Effector memory CD8-positive, alpha-beta T cell (primary cell): Measurements from ENCODE around the gene ZFYVE16.
"Not testable (repeated sequence)": the region's sequence is repeated elsewhere in the genome, so short reads cannot be mapped to it uniquely, and the experiment has no call there.

Experiments
- ATAC-seq: fragments of 150-1000 bp; cut with Tn5 transposase; replicated peaks from 2 replicates; pipeline ENCODE4 v1.10.0; 2021; ENCODE audit warnings: mild to moderate bottlenecking, moderate library complexity
- DNase-seq, 3 experiments: peaks; one replicate each; pipeline ENCODE4 v3.0.0; 2021
- H3K27ac Mint-ChIP-seq, 2 donors: one replicate each; pipeline ENCODE4 v1.8.0; 2022; ENCODE audit warnings: mild to moderate bottlenecking in 2 of 2, mixed read lengths in 2 of 2, moderate library complexity in 2 of 2
- H3K27me3 Mint-ChIP-seq, 2 donors: one replicate each; pipeline ENCODE4 v1.8.0; 2022; ENCODE audit warnings: mixed read lengths in 2 of 2
- H3K36me3 Mint-ChIP-seq: one replicate; pipeline ENCODE4 v1.8.0; 2022; ENCODE audit warnings: mild to moderate bottlenecking, moderate library complexity, mixed read lengths; ENCODE audit not compliant: insufficient read depth
- H3K4me1 Mint-ChIP-seq, 2 donors: one replicate each; pipeline ENCODE4 v1.8.0; 2022; ENCODE audit warnings: low read depth in 2 of 2, mixed read lengths in 2 of 2
- H3K4me3 Mint-ChIP-seq, 2 donors: one replicate each; pipeline ENCODE4 v1.8.0; 2022; ENCODE audit warnings: mild to moderate bottlenecking in 2 of 2, mixed read lengths in 2 of 2, moderate library complexity in 2 of 2
- H3K9me3 Mint-ChIP-seq, 2 donors: one replicate each; pipeline ENCODE4 v1.8.0; 2022; ENCODE audit warnings: mixed read lengths in 2 of 2

Gene ZFYVE16

GRCh38 chr5:80438739-80439138, 30.9 kb downstream of the ZFYVE16 start:
- H3K4me3 Mint-ChIP-seq, result no peak overlapping the region
- H3K4me1 Mint-ChIP-seq, result no peaks in the 10 kb centered on the region
- no peak for ATAC-seq
- H3K36me3 Mint-ChIP-seq, result peaks cover 19% of the 10 kb centered on the region
- H3K27ac Mint-ChIP-seq, result no peak overlapping the region
- no peaks in the 10 kb centered on the region for H3K9me3 Mint-ChIP-seq
- no peaks in the 10 kb centered on the region for H3K27me3 Mint-ChIP-seq
- DNase-seq, result no peak

- Mint-ChIP-seq H3K36me3 (peaks cover 19% of the 10 kb centered on the region), H3K9me3 (no peaks in the 10 kb centered on the region), H3K27ac (no peak overlapping the region), H3K27me3 (no peaks in the 10 kb centered on the region), H3K4me3 (no peak overlapping the region), H3K4me1 (no peaks in the 10 kb centered on the region)
- DNase-seq (no peak), ATAC-seq (no peak)
Measured at GRCh38 chr5:80439213-80439612, 31.3 kb downstream of the ZFYVE16 start.

GRCh38 chr5:80442742-80443141, 34.9 kb downstream of the ZFYVE16 start:
- Mint-ChIP-seq H3K4me1 (no peaks in the 10 kb centered on the region), H3K36me3 (peaks cover 25% of the 10 kb centered on the region), H3K4me3 (no peak overlapping the region), H3K27me3 (no peaks in the 10 kb centered on the region), H3K9me3 (no peaks in the 10 kb centered on the region), H3K27ac (no peak overlapping the region)
- no peak for DNase-seq
- no peak for ATAC-seq

DNA sequence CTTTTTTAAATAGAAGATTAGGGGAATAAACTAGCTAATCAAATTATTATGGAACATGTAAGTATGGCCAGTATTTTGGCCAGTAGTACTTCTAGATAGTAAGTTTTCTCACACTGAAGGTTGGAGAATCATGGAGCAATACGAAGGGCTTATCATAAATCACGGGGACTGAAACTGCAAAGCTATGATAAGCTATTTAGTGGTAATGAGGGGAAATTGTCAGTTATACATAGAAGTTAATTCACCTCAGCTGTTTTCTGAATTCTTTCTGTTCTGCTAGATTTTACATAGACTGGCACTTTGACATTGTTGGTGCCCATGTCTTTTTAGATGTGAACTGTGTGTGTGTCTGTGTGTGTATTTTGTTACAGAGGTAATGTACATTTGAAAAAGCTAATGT, 45.5 kb downstream of the ZFYVE16 start:
- no peaks in the 10 kb centered on the region for H3K9me3 Mint-ChIP-seq
- ATAC-seq (no peak), DNase-seq (no peak)
- H3K4me1 Mint-ChIP-seq, result no peaks in the 10 kb centered on the region
- H3K27ac Mint-ChIP-seq, result no peak overlapping the region
- H3K36me3 Mint-ChIP-seq, result peaks cover 51% of the 10 kb centered on the region
- H3K4me3 Mint-ChIP-seq, result no peak overlapping the region
- no peaks in the 10 kb centered on the region for H3K27me3 Mint-ChIP-seq

DNA sequence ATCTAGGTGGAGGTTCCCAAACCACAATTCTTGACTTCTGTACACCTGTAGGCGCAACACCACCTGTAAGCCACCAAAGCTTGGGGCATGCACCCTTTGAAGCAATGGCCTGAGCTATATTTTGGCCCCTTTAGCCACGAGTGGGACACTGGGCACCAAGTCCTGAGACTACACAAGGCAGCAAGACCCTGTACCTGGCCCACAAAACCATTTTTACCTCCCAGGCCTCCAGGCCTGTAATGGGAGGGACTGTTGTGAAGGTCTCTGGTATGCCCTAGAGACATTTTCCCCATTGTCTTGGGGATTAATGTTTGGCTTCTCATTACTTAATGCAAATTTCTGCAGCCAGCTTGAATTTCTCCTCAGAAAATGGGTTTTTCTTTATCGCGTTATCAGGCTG, 55.4 kb downstream of the ZFYVE16 start:
- Mint-ChIP-seq H3K36me3 (peaks cover 30% of the 10 kb centered on the region), H3K4me1 (no peaks in the 10 kb centered on the region), H3K27me3 (no peaks in the 10 kb centered on the region), H3K4me3 (no peak overlapping the region), H3K27ac (no peak overlapping the region), H3K9me3 (peaks cover 0 to 6% of the 10 kb centered on the region in 2 donors)
- ATAC-seq (no peak), DNase-seq (no peak)

DNA sequence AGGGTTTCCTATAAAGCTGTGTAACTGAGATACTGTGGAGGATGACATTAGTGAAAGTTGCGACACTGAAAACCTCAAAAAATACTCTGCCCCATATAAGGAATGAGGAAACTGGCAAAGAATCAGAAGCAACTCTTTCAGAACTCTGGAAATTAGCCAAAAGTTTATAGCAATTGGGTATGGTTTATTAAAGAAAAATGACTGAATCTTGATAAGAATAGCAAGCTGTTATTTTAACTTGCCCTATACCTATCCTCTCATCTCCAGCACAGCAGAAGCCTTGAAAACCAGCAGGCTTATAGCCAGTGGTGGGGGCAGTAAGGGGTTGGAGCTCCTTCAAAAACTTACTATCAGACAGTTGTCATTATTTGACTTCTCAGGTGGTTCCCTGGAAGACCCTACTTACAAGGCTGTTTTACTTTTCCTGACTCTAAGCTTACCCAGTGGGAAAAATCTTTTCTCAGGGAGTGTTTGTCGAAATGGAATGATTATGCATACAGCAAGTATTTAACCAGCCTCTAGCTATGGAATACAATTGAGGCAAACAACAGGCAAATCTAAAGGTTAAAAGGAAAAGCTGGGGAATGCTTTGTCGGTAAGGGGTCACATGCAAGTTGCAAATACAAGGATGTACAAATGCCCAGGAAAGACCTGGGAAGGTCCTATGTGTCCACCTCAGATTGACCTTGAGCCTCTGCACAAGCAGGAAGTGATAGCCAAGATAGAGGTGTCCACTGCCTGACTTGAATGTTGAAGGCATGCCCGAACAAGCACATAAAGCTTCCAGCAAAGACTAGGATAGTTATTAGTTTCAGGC, 59.0 kb downstream of the ZFYVE16 start:
- DNase-seq, result no peak
- Mint-ChIP-seq H3K27me3 (no peaks in the 10 kb centered on the region), H3K36me3 (peaks cover 27% of the 10 kb centered on the region), H3K27ac (no peak overlapping the region), H3K9me3 (peaks cover 6 to 16% of the 10 kb centered on the region in 2 donors), H3K4me3 (no peak overlapping the region), H3K4me1 (no peaks in the 10 kb centered on the region)
- ATAC-seq, result no peak

DNA sequence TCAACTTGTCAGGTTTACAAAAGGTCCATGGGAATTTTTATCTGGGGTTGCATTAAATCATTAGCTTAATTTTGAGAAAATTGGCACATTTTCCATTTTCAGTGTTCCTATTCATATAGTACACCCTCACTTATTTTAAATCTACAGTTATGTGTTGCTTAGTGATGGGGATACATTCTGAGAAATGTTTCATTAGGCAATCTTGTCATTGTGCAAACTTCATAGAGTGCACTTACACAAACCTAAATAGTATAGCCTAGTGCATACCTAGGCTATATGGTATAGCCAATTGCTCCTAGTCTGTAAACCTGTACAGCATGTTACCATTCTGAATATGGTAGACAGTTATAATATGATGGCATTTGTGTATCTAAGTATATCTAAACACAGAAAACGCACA, 60.3 kb downstream of the ZFYVE16 start:
- Mint-ChIP-seq H3K4me3 (no peak overlapping the region), H3K27ac (no peak overlapping the region), H3K36me3 (peaks cover 27% of the 10 kb centered on the region), H3K9me3 (peaks cover 6 to 18% of the 10 kb centered on the region in 2 donors), H3K27me3 (no peaks in the 10 kb centered on the region), H3K4me1 (no peaks in the 10 kb centered on the region)
- no peak for ATAC-seq
- DNase-seq, result no peak

DNA sequence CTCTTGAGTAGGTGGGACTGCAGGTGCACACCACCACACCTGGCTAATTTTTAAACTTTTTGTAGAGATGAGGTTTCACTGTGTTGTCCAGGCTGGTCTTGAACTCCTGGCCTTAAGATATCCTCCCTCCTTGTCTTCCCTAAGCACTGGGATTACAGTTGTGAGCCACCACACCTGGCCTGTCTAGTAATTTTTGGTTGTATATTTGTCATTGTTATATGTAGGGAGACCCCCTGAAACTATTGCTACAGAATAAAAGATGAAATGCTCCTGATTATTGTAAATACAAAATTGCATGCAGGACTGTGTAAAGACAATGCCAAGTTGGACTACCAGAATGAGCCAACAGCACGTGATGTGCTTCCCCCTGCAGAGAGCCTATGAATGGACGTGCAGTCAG, 62.8 kb downstream of the ZFYVE16 start:
- not testable (repeated sequence) for H3K4me3 Mint-ChIP-seq, H3K27me3 Mint-ChIP-seq, ATAC-seq, DNase-seq, H3K4me1 Mint-ChIP-seq, H3K27ac Mint-ChIP-seq
- H3K36me3 Mint-ChIP-seq, result peaks cover 39% of the 10 kb centered on the region
- peaks cover 0 to 18% of the 10 kb centered on the region in 2 donors for H3K9me3 Mint-ChIP-seq

DNA sequence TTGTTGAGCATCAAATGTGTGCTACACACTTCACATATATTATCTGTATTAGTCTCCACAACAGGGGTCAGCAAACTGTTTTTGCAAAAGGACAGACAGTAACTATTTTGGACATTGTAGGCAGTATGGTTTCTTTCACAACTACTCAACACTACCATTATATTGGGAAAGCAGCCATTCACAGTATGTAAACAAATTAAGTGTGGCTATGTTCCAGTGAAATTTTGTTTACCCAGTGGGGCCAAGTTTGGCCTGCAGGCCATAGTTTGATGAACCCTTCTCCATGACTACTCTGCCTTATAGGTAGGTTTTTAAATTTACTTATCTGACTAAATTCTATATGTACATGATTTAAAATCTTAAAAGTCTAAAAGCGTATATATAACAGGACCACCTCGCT, 67.1 kb downstream of the ZFYVE16 start:
- Mint-ChIP-seq H3K27ac (no peak overlapping the region), H3K4me3 (no peak overlapping the region), H3K4me1 (no peaks in the 10 kb centered on the region), H3K9me3 (peaks cover 0 to 9% of the 10 kb centered on the region in 2 donors), H3K36me3 (peaks cover 31% of the 10 kb centered on the region), H3K27me3 (no peaks in the 10 kb centered on the region)
- DNase-seq (no peak), ATAC-seq (no peak)

DNA sequence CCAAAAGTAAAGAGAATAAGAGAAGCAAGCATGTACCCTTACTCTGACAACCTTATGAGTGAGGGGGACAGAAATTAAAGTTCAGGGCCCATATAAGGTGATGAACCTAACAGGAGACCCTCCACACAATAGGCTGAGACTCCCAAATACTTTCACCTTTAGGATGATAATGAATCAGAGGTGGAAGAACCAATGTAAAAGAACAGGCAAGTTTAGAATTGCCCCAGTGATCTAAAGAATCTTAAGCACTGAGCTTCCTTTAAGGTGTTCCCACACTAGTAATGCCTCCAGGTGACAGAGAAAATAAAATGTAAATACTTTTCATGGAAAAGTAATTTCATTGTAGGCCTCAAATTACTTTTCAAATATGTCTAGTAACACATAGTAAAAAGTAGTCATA, 71.8 kb downstream of the ZFYVE16 start:
- peaks cover 5 to 8% of the 10 kb centered on the region in 2 donors for H3K9me3 Mint-ChIP-seq
- H3K4me1 Mint-ChIP-seq, result no peaks in the 10 kb centered on the region
- no peak overlapping the region for H3K4me3 Mint-ChIP-seq
- peaks cover 0 to 2% of the 10 kb centered on the region in 2 donors for H3K27me3 Mint-ChIP-seq
- no peak for DNase-seq
- H3K36me3 Mint-ChIP-seq, result peaks cover 11% of the 10 kb centered on the region
- H3K27ac Mint-ChIP-seq, result no peak overlapping the region
- ATAC-seq, result no peak

DNA sequence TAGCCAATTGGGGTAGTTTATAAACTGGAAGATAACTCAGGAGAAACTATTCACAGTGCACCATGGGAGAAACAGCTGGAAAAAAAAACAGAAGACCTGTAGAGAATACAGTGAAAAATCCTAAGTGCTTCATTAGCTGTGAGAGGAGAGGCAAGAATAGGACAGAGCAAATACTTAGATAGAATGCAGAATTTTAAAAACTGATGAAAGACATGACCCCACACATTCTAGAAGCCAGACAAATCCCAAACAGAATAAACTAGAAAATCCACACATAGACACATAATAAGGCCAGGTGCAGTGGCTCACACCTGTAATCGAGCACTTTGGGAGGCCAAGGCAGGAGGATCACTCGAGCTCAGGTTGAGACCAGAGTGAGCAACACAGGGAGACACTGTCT, 72.5 kb downstream of the ZFYVE16 start:
- Mint-ChIP-seq H3K36me3 (peaks cover 4% of the 10 kb centered on the region), H3K9me3 (peaks cover 5 to 8% of the 10 kb centered on the region in 2 donors), H3K4me1 (no peaks in the 10 kb centered on the region), H3K4me3 (no peak overlapping the region), H3K27me3 (peaks cover 4 to 9% of the 10 kb centered on the region in 2 donors), H3K27ac (no peak overlapping the region)
- ATAC-seq, result no peak
- DNase-seq, result no peak

DNA sequence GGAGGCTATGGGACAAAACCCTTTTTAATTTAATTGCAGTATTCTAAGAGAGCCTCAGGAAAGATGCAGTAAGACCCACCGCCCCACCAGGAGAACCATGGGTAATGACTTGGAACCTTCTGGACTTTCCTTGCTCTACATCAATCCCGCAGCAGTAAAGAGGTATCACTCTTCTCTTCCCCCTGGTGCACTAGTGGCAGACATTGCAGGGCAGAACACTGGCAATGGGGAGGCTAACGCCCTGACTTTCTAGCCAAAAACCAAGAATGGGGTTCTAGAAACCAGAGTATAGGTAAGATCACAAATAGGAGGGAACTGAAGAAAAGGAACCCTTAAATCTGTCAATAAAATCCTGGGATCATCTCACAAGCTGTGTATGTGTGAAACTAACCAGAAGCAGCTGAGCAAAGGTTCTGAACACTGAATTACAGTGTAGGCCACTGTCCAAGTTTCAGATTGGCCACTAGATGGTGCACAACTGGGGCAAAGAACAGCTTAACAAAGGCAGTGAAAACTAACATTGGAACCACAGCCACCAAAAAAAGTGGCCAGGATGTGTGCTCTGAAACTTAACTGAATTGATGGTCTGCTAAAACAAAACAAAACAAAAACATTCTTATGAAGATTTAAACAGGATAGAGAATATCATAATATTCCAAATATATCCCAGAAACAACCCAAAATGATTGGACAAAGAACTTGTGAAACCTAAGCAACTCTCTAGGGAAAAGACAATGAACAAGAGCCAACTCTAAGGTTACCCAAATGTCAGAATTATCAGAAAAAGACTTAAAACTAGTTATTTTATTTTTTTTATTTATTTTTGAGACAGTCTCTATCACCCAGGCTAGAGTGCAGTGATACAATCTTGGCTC, 73.4 kb downstream of the ZFYVE16 start:
- Mint-ChIP-seq H3K4me1 (no peaks in the 10 kb centered on the region), H3K9me3 (peaks cover 5 to 8% of the 10 kb centered on the region in 2 donors), H3K36me3 (no peaks in the 10 kb centered on the region), H3K27me3 (peaks cover 6 to 10% of the 10 kb centered on the region in 2 donors), H3K27ac (no peak overlapping the region), H3K4me3 (no peak overlapping the region)
- ATAC-seq, result peak; percentile 52
- DNase-seq, result no peak

GRCh38 chr5:80482578-80482977, 74.7 kb downstream of the ZFYVE16 start:
- H3K27ac Mint-ChIP-seq, result no peak overlapping the region
- no peak for ATAC-seq
- no peak overlapping the region for H3K4me3 Mint-ChIP-seq
- no peaks in the 10 kb centered on the region for H3K36me3 Mint-ChIP-seq
- H3K27me3 Mint-ChIP-seq, result peaks cover 17 to 23% of the 10 kb centered on the region in 2 donors
- no peak for DNase-seq
- peaks cover 5 to 8% of the 10 kb centered on the region in 2 donors for H3K9me3 Mint-ChIP-seq
- peaks cover 0 to 1% of the 10 kb centered on the region in 2 donors for H3K4me1 Mint-ChIP-seq
